ENCODE data around the gene PSRC1.

Gene PSRC1

DNA sequence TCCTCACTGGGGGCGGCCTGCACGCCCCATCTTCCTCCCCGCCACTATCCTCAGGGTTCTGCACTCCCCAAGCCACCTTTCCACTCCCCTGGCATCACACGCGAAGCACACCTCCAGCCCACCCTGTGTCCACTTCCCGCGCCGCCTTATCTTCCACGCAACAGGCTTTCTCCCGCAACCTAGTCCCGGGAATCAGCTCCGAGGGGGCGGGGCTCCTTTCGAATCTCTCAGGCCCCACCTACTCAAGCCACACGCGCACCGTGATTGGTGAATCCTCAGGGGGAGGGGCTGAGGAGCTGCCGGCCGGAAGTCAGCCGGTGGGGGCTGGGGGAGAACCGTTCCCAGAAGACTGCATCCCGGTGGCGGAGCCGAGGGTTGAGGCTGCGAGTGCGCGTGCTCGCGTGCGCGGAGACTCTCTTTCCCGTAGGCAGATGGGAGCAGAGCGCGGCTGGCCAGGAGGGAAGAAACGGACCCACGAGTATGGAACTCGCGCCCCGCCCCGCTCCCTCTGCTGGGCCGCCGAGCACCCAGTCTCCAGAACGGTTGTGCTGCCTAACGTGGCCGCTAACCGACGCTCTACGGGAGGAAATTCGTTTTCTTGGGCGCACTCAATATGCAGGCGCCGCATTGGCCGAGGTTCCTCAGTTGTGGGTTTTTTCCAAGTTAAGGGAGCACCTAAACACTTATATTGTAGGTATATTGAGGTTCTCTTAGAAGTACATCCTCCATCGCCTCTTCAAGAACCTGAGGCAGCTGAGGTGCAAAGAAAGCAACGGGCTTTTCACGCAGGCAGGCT, at the start of gene PSRC1:
Gene PSRC1, minus strand, starts transcription at position 194 of the 796 bp plus-strand sequence.
- no CpG with 5 or more reads among the region's 56 CpGs for WGBS (ENCODE audit: insufficient coverage, insufficient read length)
- Histone ChIP-seq H3K36me3 (ENCODE audit: control insufficient read depth, insufficient read depth, low read length) (peaks cover 7% of the 10 kb centered on the region; the same call in 1 of the 2 replicates), H3K27ac (ENCODE audit: low read length) (no peak within 1 kb of the TSS), H3K4me3 (ENCODE audit: low read length) (peak within 1 kb of the TSS; percentile 94; the same call in 1 of the 2 replicates), H3K9me3 (ENCODE audit: control insufficient read depth, insufficient read depth, low read length) (no peaks in the 10 kb centered on the region), H3K4me1 (ENCODE audit: control insufficient read depth, insufficient read depth, low read length) (peaks cover 5% of the 10 kb centered on the region; the same call in 1 of the 2 replicates), H3K27me3 (ENCODE audit: control insufficient read depth, insufficient read depth, low read length) (no peaks in the 10 kb centered on the region)
- peak; percentile 77 for DNase-seq (ENCODE audit: low read depth, low spot score)

GRCh38 chr1:109331113-109331512, 48.2 kb upstream of the PSRC1 start:
- Histone ChIP-seq H3K27me3 (ENCODE audit: control insufficient read depth, insufficient read depth, low read length) (no peaks in the 10 kb centered on the region), H3K4me1 (ENCODE audit: control insufficient read depth, insufficient read depth, low read length) (no peaks in the 10 kb centered on the region), H3K36me3 (ENCODE audit: control insufficient read depth, insufficient read depth, low read length) (peaks cover 11% of the 10 kb centered on the region; the same call in 1 of the 2 replicates), H3K4me3 (ENCODE audit: low read length) (no peak overlapping the region), H3K27ac (ENCODE audit: low read length) (no peak overlapping the region), H3K9me3 (ENCODE audit: control insufficient read depth, insufficient read depth, low read length) (no peaks in the 10 kb centered on the region)
- no peak for DNase-seq (ENCODE audit: low read depth, low spot score)

DNA sequence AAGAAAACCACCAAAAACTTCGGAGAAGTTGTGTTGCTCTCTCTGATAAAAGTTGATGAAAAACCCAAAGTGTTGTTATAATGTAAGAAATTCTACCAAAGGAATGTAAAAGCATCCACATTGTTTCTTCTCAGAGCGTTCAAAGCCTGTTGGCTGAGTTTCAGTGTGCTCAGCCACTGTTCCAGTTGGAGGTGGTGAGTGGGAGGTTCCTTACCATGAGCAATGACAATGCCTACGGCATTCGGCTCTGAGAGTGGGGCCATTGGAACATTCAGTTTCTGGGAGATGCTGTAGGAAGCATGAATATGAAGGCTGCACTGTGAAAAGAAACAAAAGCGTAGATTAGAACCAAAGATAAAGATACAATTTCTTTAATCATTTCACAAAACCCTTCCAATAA, 44.3 kb upstream of the PSRC1 start:
- WGBS (ENCODE audit: insufficient coverage, insufficient read length): no CpG with 5 or more reads among the region's 5 CpGs
- H3K4me1 ChIP-seq (ENCODE audit: control insufficient read depth, insufficient read depth, low read length): no peaks in the 10 kb centered on the region
- no peak for DNase-seq (ENCODE audit: low read depth, low spot score)
- H3K4me3 ChIP-seq (ENCODE audit: low read length): no peak overlapping the region
- no peak overlapping the region for H3K27ac ChIP-seq (ENCODE audit: low read length)
- H3K27me3 ChIP-seq (ENCODE audit: control insufficient read depth, insufficient read depth, low read length): no peaks in the 10 kb centered on the region
- no peaks in the 10 kb centered on the region for H3K9me3 ChIP-seq (ENCODE audit: control insufficient read depth, insufficient read depth, low read length)
- peaks cover 11% of the 10 kb centered on the region; the same call in 1 of the 2 replicates for H3K36me3 ChIP-seq (ENCODE audit: control insufficient read depth, insufficient read depth, low read length)

DNA sequence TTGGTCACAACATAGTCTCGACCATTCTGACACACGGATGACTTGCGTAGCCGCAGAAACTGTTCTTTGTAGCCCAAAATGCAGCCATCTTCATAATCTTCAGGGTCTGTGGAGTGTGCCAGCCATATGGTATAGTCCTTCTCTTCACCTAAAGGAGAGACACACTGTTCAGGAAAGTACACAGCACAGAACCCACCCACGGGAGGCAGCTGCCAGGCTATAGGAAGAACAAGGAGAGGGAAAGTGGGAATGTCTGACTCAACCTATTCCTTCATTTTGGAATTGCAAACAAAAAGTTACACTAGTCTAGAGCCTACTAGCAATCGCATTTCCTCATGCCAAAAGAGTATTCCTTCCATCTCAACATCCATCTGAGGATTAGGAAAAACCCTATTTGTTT, 40.0 kb upstream of the PSRC1 start:
- Histone ChIP-seq H3K36me3 (ENCODE audit: control insufficient read depth, insufficient read depth, low read length) (peaks cover 21% of the 10 kb centered on the region), H3K4me3 (ENCODE audit: low read length) (no peak overlapping the region), H3K27ac (ENCODE audit: low read length) (no peak overlapping the region), H3K27me3 (ENCODE audit: control insufficient read depth, insufficient read depth, low read length) (no peaks in the 10 kb centered on the region), H3K9me3 (ENCODE audit: control insufficient read depth, insufficient read depth, low read length) (no peaks in the 10 kb centered on the region), H3K4me1 (ENCODE audit: control insufficient read depth, insufficient read depth, low read length) (no peaks in the 10 kb centered on the region)
- no CpG with 5 or more reads among the region's 6 CpGs for WGBS (ENCODE audit: insufficient coverage, insufficient read length)
- DNase-seq (ENCODE audit: low read depth, low spot score): no peak

DNA sequence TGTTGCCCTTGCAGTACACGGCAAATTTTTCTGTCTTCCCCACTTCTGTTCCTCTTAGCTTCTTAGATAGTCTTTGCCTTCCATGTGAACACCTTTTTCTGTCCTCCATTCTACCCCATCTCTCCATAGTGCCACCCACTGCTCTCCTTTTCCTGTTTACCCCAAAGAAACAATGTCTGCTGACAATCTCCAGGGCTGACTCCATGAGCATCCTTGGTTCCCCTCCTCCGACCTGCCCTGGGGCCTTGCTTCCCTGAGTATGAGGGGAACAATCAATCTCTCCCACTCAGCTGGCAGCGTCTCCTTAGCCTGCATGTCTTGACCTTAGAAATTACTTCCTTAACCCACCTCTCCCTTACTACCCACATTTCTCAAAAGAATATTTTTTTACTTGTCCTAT, 36.2 kb upstream of the PSRC1 start:
- Histone ChIP-seq H3K27ac (ENCODE audit: low read length) (no peak overlapping the region), H3K36me3 (ENCODE audit: control insufficient read depth, insufficient read depth, low read length) (peaks cover 31% of the 10 kb centered on the region), H3K4me1 (ENCODE audit: control insufficient read depth, insufficient read depth, low read length) (no peaks in the 10 kb centered on the region), H3K4me3 (ENCODE audit: low read length) (no peak overlapping the region), H3K27me3 (ENCODE audit: control insufficient read depth, insufficient read depth, low read length) (no peaks in the 10 kb centered on the region), H3K9me3 (ENCODE audit: control insufficient read depth, insufficient read depth, low read length) (no peaks in the 10 kb centered on the region)
- WGBS (ENCODE audit: insufficient coverage, insufficient read length): no CpG with 5 or more reads among the region's 3 CpGs
- DNase-seq (ENCODE audit: low read depth, low spot score): no peak

DNA sequence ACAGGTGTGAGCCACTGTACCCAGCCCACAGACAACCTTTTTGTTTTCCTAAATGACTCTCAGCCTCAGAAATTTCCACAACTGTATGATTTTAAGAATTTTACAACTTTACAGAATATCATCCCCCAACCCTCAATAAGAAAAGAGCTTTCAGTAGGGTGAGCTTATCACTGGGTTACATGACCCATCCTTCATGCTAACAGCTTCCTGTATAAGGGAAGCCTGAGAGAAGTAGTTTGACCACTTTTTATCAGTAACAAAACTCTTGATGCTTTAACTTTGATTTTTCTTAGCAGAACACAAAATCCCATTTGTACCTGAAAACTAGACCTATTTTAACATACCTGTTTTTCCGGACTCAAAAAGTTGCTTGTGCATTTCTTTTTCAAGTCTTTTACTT, 33.6 kb upstream of the PSRC1 start:
- no peaks in the 10 kb centered on the region for H3K4me1 ChIP-seq (ENCODE audit: control insufficient read depth, insufficient read depth, low read length)
- DNase-seq (ENCODE audit: low read depth, low spot score): no peak
- no peaks in the 10 kb centered on the region for H3K9me3 ChIP-seq (ENCODE audit: control insufficient read depth, insufficient read depth, low read length)
- no peak overlapping the region for H3K27ac ChIP-seq (ENCODE audit: low read length)
- H3K36me3 ChIP-seq (ENCODE audit: control insufficient read depth, insufficient read depth, low read length): peaks cover 24% of the 10 kb centered on the region
- no peaks in the 10 kb centered on the region for H3K27me3 ChIP-seq (ENCODE audit: control insufficient read depth, insufficient read depth, low read length)
- H3K4me3 ChIP-seq (ENCODE audit: low read length): no peak overlapping the region
- no CpG with 5 or more reads among the region's 1 CpG for WGBS (ENCODE audit: insufficient coverage, insufficient read length)

DNA sequence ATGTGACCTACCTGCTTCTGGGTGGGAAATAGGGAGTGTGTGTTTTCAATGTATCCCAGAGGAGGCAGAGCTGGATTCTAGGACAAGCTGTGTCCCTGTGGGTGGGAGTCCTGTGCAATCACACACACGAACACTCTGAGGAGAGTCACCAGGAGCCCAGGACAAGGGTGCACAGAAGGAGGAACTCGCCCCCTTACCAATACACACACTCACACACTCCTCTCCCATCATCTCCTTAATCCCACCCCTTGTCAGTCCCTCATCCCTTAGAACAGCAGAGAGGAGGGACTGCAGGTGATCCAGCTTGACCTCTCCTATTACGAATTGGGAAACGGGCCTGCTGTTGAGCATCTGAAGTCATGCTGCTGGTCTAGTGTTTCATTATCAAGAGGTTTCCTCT, 32.3 kb upstream of the PSRC1 start:
- Histone ChIP-seq H3K9me3 (ENCODE audit: control insufficient read depth, insufficient read depth, low read length) (no peaks in the 10 kb centered on the region), H3K36me3 (ENCODE audit: control insufficient read depth, insufficient read depth, low read length) (peaks cover 17% of the 10 kb centered on the region), H3K4me1 (ENCODE audit: control insufficient read depth, insufficient read depth, low read length) (no peaks in the 10 kb centered on the region), H3K27ac (ENCODE audit: low read length) (no peak overlapping the region), H3K27me3 (ENCODE audit: control insufficient read depth, insufficient read depth, low read length) (no peaks in the 10 kb centered on the region), H3K4me3 (ENCODE audit: low read length) (no peak overlapping the region)
- WGBS (ENCODE audit: insufficient coverage, insufficient read length): no CpG with 5 or more reads among the region's 4 CpGs
- no peak for DNase-seq (ENCODE audit: low read depth, low spot score)

DNA sequence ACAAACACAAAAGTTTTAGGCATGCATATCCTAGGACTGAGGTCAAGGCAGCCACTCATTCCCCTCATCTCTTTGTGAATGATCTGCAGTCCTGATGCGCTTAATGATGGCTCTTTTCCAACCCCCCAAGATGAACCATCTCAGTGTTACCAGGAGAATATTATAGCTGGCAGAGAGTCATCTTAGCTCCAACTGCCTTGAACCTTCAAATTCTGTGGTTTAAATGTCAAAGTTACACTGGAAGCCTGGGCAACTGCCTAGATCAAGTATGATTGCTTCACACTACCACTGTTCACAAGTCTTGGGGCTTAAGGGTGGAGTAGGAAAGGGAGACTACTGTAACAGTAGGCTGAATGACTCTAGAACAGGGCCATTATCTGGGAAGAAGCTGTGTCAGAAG, 31.9 kb upstream of the PSRC1 start:
- H3K9me3 ChIP-seq (ENCODE audit: control insufficient read depth, insufficient read depth, low read length): no peaks in the 10 kb centered on the region
- DNase-seq (ENCODE audit: low read depth, low spot score): no peak
- no peaks in the 10 kb centered on the region for H3K4me1 ChIP-seq (ENCODE audit: control insufficient read depth, insufficient read depth, low read length)
- no peak overlapping the region for H3K4me3 ChIP-seq (ENCODE audit: low read length)
- peaks cover 16% of the 10 kb centered on the region for H3K36me3 ChIP-seq (ENCODE audit: control insufficient read depth, insufficient read depth, low read length)
- no CpG with 5 or more reads among the region's 1 CpG for WGBS (ENCODE audit: insufficient coverage, insufficient read length)
- no peaks in the 10 kb centered on the region for H3K27me3 ChIP-seq (ENCODE audit: control insufficient read depth, insufficient read depth, low read length)
- H3K27ac ChIP-seq (ENCODE audit: low read length): no peak overlapping the region

- Histone ChIP-seq H3K27me3 (ENCODE audit: control insufficient read depth, insufficient read depth, low read length) (no peaks in the 10 kb centered on the region), H3K4me3 (ENCODE audit: low read length) (no peak overlapping the region), H3K4me1 (ENCODE audit: control insufficient read depth, insufficient read depth, low read length) (no peaks in the 10 kb centered on the region), H3K9me3 (ENCODE audit: control insufficient read depth, insufficient read depth, low read length) (no peaks in the 10 kb centered on the region), H3K27ac (ENCODE audit: low read length) (no peak overlapping the region), H3K36me3 (ENCODE audit: control insufficient read depth, insufficient read depth, low read length) (peaks cover 16% of the 10 kb centered on the region)
- no CpG with 5 or more reads among the region's 12 CpGs for WGBS (ENCODE audit: insufficient coverage, insufficient read length)
- no peak for DNase-seq (ENCODE audit: low read depth, low spot score)
These were observed 30.2 kb upstream of the PSRC1 start for GRCh38 chr1:109312978-109313775.

GRCh38 chr1:109312246-109312645, 29.3 kb upstream of the PSRC1 start:
- no peak for DNase-seq (ENCODE audit: low read depth, low spot score)
- Histone ChIP-seq H3K27me3 (ENCODE audit: control insufficient read depth, insufficient read depth, low read length) (no peaks in the 10 kb centered on the region), H3K27ac (ENCODE audit: low read length) (no peak overlapping the region), H3K36me3 (ENCODE audit: control insufficient read depth, insufficient read depth, low read length) (peaks cover 10% of the 10 kb centered on the region), H3K4me3 (ENCODE audit: low read length) (no peak overlapping the region), H3K4me1 (ENCODE audit: control insufficient read depth, insufficient read depth, low read length) (no peaks in the 10 kb centered on the region), H3K9me3 (ENCODE audit: control insufficient read depth, insufficient read depth, low read length) (no peaks in the 10 kb centered on the region)
- WGBS (ENCODE audit: insufficient coverage, insufficient read length): no CpG with 5 or more reads among the region's 2 CpGs

Data from iPS DF 6.9 (cell line).